Immature natural killer cell (primary cell): ENCODE results near the gene KRTCAP2. TPM values are rescaled to one million over a fixed set of nuclear protein-coding genes. Genes with fewer than 3 reads are reported as not detected.
"Not testable (repeated sequence)": the region's sequence is repeated elsewhere in the genome, so short reads cannot be mapped to it uniquely, and the experiment has no call there.

Experiments
- DNase-seq, 3 donors: peaks; one replicate each; pipeline ENCODE4 v3.0.0; 2022; ENCODE audit warnings: mixed read lengths in 1 of 3
- H3K27ac Mint-ChIP-seq, 6 donors: one replicate each; pipeline ENCODE4 v1.8.0; 2020; ENCODE audit warnings: mixed read lengths in 6 of 6, mild to moderate bottlenecking in 5 of 6, inconsistent platforms in 4 of 6, moderate library complexity in 3 of 6
- H3K27me3 Mint-ChIP-seq, 3 donors: one replicate each; pipeline ENCODE4 v1.8.0; 2020 to 2021; ENCODE audit warnings: low read depth in 3 of 3, mild to moderate bottlenecking in 3 of 3, mixed read lengths in 3 of 3, moderate library complexity in 3 of 3, inconsistent platforms in 1 of 3
- H3K36me3 Mint-ChIP-seq, 3 donors: one replicate each; pipeline ENCODE4 v1.8.0; 2020; ENCODE audit warnings: mixed read lengths in 3 of 3, inconsistent platforms in 2 of 3, mild to moderate bottlenecking in 2 of 3
- H3K4me1 Mint-ChIP-seq, 2 donors: one replicate each; pipeline ENCODE4 v1.8.0; 2020; ENCODE audit warnings: inconsistent platforms in 2 of 2, mild to moderate bottlenecking in 2 of 2, mixed read lengths in 2 of 2, moderate library complexity in 1 of 2
- H3K4me3 Mint-ChIP-seq, 5 donors: one replicate each; pipeline ENCODE4 v1.8.0; 2020; ENCODE audit warnings: mild to moderate bottlenecking in 5 of 5, mixed read lengths in 5 of 5, inconsistent platforms in 3 of 5, moderate library complexity in 3 of 5
- H3K9me3 Mint-ChIP-seq, 6 donors: one replicate each; pipeline ENCODE4 v1.8.0; 2020; ENCODE audit warnings: mild to moderate bottlenecking in 6 of 6, mixed read lengths in 6 of 6, inconsistent platforms in 4 of 6, moderate library complexity in 3 of 6
- polyA plus RNA-seq, 3 donors: library from polyadenylated mRNA; unstranded; fragments of 300-500 nt; fragmentation: Illumina TruSeq; gene quantifications; one replicate each; pipeline ENCODE4 v1.2.3, GENCODE V29; 2021

The KRTCAP2 gene
- polyA plus RNA-seq, 3 donors from 2014 or later, result 396 to 465 (median 435) TPM

- H3K27me3 Mint-ChIP-seq, result peaks cover 12 to 16% (median 16%) of the 10 kb centered on the region in 3 donors
- no peak for DNase-seq
These were observed 22.3 kb upstream of the KRTCAP2 start for GRCh38 chr1:155195201-155196102.

GRCh38 chr1:155193991-155194240, 20.8 kb upstream of the KRTCAP2 start:
- Mint-ChIP-seq H3K4me3 (peak overlapping the region; percentile 85 to 96 (median 87)), H3K27me3 (peaks cover 12 to 16% (median 15%) of the 10 kb centered on the region in 3 donors), H3K27ac (peak overlapping the region in 5 of 6 donors; percentile 83 to 94 (median 93)), H3K4me1 (peaks cover 23% of the 10 kb centered on the region in 2 donors)
- H3K36me3 Mint-ChIP-seq, H3K9me3 Mint-ChIP-seq, DNase-seq: not testable (repeated sequence)

More at GRCh38 chr1:155195201-155196102, 22.3 kb upstream of the KRTCAP2 start:
- peak overlapping the region in 5 of 6 donors; percentile 46 to 80 (median 57) for H3K27ac Mint-ChIP-seq
- H3K36me3 Mint-ChIP-seq, result no peaks in the 10 kb centered on the region
- H3K4me1 Mint-ChIP-seq, result peaks cover 23% of the 10 kb centered on the region in 2 donors
- peak overlapping the region; percentile 48 to 77 (median 69) for H3K4me3 Mint-ChIP-seq
- H3K9me3 Mint-ChIP-seq, result no peaks in the 10 kb centered on the region

- Mint-ChIP-seq H3K4me3 (peak overlapping the region; percentile 85 to 96 (median 87)), H3K4me1 (peaks cover 23% of the 10 kb centered on the region in 2 donors), H3K27ac (peak overlapping the region in 5 of 6 donors; percentile 83 to 94 (median 93)), H3K27me3 (peaks cover 12 to 16% (median 15%) of the 10 kb centered on the region in 3 donors), H3K36me3 (no peaks in the 10 kb centered on the region), H3K9me3 (no peaks in the 10 kb centered on the region)
- peak; percentile 70 to 73 (median 72) for DNase-seq
These were observed 20.3 kb upstream of the KRTCAP2 start for GRCh38 chr1:155193275-155193990.

- peak overlapping the region; percentile 85 to 96 (median 87) for H3K4me3 Mint-ChIP-seq
- peak overlapping the region in 1 of 6 donors; percentile 90 for H3K27ac Mint-ChIP-seq
- no peak for DNase-seq
- peaks cover 28 to 29% of the 10 kb centered on the region in 2 donors for H3K4me1 Mint-ChIP-seq
- peaks cover 15 to 18% (median 16%) of the 10 kb centered on the region in 3 donors for H3K27me3 Mint-ChIP-seq
- H3K36me3 Mint-ChIP-seq, result no peaks in the 10 kb centered on the region
- H3K9me3 Mint-ChIP-seq, result no peaks in the 10 kb centered on the region
These were observed 19.5 kb upstream of the KRTCAP2 start for GRCh38 chr1:155192346-155193274.

DNA sequence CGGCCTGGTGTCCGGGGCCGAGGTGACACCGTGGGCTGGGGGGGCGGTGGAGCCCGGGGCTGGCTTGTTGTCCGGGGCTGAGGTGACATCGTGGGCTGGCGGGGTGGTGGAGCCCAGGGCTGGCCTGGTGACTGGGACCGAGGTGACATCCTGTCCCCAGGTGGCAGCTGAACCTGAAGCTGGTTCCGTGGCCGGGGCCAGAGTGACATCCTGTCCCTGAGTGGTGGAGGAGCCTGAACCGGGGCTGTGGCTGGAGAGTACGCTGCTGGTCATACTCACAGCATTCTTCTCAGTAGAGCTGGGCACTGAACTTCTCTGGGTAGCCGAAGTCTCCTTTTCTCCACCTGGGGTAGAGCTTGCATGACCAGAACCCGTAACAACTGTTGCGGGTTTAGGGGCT, 18.8 kb upstream of the KRTCAP2 start:
- H3K27ac Mint-ChIP-seq, result peak overlapping the region in 1 of 6 donors; percentile 90
- H3K4me3 Mint-ChIP-seq, result peak overlapping the region in 4 of 5 donors; percentile 27 to 69 (median 44)
- no peak for DNase-seq
- H3K36me3 Mint-ChIP-seq, result no peaks in the 10 kb centered on the region
- no peaks in the 10 kb centered on the region for H3K9me3 Mint-ChIP-seq
- peaks cover 15 to 18% (median 16%) of the 10 kb centered on the region in 3 donors for H3K27me3 Mint-ChIP-seq
- H3K4me1 Mint-ChIP-seq, result peaks cover 28 to 29% of the 10 kb centered on the region in 2 donors

GRCh38 chr1:155189926-155190325, 16.8 kb upstream of the KRTCAP2 start:
- not testable (repeated sequence) for H3K36me3 Mint-ChIP-seq, H3K4me3 Mint-ChIP-seq, H3K27ac Mint-ChIP-seq, DNase-seq, H3K9me3 Mint-ChIP-seq
- Mint-ChIP-seq H3K4me1 (peaks cover 24 to 29% of the 10 kb centered on the region in 2 donors), H3K27me3 (peaks cover 14 to 18% (median 16%) of the 10 kb centered on the region in 3 donors)

- Mint-ChIP-seq H3K9me3 (no peaks in the 10 kb centered on the region), H3K36me3 (no peaks in the 10 kb centered on the region), H3K4me1 (peaks cover 11 to 14% of the 10 kb centered on the region in 2 donors), H3K27ac (peak overlapping the region in 3 of 6 donors; percentile 17 to 87 (median 23)), H3K27me3 (peaks cover 2 to 7% (median 6%) of the 10 kb centered on the region in 3 donors), H3K4me3 (peak overlapping the region; percentile 23 to 52 (median 44))
- DNase-seq, result no peak
These were observed 15.2 kb upstream of the KRTCAP2 start for GRCh38 chr1:155188268-155188667.

DNA sequence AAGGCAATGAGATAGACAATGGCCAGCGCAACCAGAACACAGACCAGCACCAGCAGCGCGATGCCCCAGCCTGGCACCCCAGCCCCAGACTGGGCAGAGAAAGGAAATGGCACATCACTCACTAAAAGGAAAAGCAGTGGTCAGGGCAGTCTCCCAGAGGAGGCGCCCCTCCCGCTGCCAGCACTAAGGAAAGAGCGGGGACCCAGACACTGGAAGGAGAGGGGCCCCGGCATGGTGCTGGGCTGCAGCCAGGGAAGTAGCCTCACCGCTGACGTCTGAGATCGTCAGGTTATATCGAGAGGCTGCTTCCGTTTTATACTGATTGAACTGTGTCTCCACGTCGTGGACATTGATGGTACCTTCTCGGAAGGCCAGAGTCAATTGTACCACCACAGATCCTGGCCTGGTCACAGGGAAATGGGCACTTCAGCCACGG, 14.4 kb upstream of the KRTCAP2 start:
- H3K27ac Mint-ChIP-seq, result no peak overlapping the region
- DNase-seq, result no peak
- H3K36me3 Mint-ChIP-seq, result no peaks in the 10 kb centered on the region
- peaks cover 2 to 7% (median 6%) of the 10 kb centered on the region in 3 donors for H3K27me3 Mint-ChIP-seq
- H3K4me3 Mint-ChIP-seq, result peak overlapping the region in 1 of 5 donors; percentile 21
- peaks cover 6 to 10% of the 10 kb centered on the region in 2 donors for H3K4me1 Mint-ChIP-seq
- H3K9me3 Mint-ChIP-seq, result no peaks in the 10 kb centered on the region

DNA sequence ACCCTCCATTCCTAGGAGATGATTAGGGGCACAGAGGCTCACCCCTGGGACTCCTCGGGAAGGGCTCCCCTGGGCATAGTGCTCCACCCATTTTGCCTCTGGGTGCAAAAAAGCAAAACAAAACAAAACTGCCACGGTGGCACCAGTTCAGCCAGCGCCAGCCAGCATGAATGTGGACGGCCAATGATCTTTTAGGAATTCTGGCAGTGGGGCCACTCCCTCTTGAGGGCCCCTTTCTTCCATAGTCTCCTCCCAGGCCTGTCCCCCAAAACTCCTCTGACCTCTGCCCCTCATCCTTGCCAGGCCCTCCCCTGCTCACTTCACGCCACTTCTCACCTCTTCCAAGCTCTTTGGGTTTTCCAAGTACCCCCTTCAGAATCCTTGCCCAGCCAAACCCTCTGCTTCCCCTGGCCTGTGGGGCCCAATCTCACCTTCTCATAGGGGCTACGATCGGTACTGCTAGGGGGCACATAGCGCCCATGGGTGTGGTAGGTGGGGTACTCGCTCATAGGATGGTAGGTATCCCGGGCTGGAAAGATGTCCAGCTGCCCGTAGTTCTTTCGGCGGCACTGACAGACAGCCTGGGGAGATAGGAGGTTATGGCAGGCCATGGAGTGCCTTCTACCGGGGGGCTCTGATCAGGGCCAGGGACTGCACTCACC, 13.8 kb upstream of the KRTCAP2 start:
- Mint-ChIP-seq H3K27ac (peak overlapping the region in 1 of 6 donors; percentile 64), H3K4me1 (peaks cover 4 to 6% of the 10 kb centered on the region in 2 donors), H3K9me3 (no peaks in the 10 kb centered on the region), H3K36me3 (no peaks in the 10 kb centered on the region), H3K27me3 (peaks cover 1 to 5% (median 3%) of the 10 kb centered on the region in 3 donors), H3K4me3 (peak overlapping the region in 1 of 5 donors; percentile 21)
- no peak for DNase-seq

GRCh38 chr1:155186067-155186793, 13.1 kb upstream of the KRTCAP2 start:
- DNase-seq, result no peak
- H3K27ac Mint-ChIP-seq, result no peak overlapping the region
- peaks cover 0 to 3% (median 3%) of the 10 kb centered on the region in 3 donors for H3K27me3 Mint-ChIP-seq
- no peaks in the 10 kb centered on the region for H3K36me3 Mint-ChIP-seq
- H3K4me1 Mint-ChIP-seq, result peaks cover 4 to 6% of the 10 kb centered on the region in 2 donors
- no peak overlapping the region for H3K4me3 Mint-ChIP-seq
- no peaks in the 10 kb centered on the region for H3K9me3 Mint-ChIP-seq

DNA sequence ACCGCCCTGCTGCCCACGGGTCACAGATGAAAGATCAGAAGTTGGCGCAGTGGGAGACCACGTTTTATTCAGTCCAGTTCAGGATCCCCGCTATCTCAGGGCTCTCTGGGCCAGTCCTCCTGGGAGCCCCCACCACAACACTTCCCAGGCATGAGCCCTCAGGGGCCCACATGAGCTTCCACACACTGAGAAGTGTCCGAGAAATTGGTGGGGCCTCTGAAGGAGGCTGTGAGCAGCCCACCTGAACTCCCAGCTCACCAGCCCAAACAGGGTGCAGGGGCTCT, 12.6 kb upstream of the KRTCAP2 start:
- Mint-ChIP-seq H3K36me3 (no peaks in the 10 kb centered on the region), H3K4me3 (no peak overlapping the region), H3K27me3 (peaks cover 0 to 3% (median 3%) of the 10 kb centered on the region in 3 donors)

More for the DNA sequence above, 12.6 kb upstream of the KRTCAP2 start:
- Mint-ChIP-seq H3K4me1 (peaks cover 4 to 6% of the 10 kb centered on the region in 2 donors), H3K27ac (no peak overlapping the region), H3K9me3 (no peaks in the 10 kb centered on the region)
- no peak for DNase-seq
